ENCODE measurements around the gene SDR42E2. TPM values are rescaled to one million over a fixed set of nuclear protein-coding genes. Genes with fewer than 3 reads are reported as not detected.
"Not testable (repeated sequence)": the region's sequence is repeated elsewhere in the genome, so short reads cannot be mapped to it uniquely, and the experiment has no call there.

SDR42E2 gene
- total and polyA plus RNA-seq, 2 donors (not counting 3 experiments of a cell fraction or from before 2014, with no cell fraction given) = 0.03 to 0.13 TPM

DNA sequence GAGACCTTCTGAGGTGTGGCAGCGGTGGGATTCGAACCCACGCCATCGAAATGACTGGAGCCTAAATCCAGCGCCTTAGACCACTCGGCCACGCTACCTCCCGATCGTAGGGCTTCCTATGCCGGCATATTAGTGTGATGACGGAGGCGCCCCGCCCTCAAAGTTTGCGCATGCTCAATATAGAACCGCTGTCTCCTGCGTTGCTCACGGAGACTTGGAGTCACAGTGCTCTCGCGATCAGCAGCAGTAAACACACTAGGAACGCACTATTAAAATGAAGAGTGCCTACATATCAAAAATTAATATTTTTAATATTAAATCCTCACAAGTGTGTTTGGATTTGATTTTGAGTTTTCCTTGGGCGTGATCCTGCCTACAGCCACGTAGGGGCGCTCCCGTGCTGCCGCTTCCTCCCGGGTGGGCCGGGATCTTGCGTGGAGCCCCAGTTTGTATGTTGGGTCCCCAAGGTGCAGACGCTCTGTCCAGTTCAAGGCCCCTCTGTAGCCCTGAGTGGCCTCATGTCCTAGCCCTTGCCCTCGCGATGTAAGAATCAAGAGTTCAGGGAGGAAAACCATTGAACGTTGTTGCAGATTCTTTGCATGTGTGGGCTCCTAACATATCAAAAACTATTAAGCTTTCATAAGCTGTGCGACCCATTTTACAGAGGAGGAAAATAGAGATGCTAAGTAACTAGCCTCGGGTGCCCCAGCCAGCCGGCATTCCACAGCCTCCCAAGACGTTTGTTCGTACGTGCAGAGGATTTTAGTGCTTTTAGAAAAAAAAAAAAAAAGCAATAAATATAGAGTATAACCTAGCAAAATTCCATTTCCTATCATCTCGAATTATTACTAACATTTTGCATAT lies 33.6 kb downstream of the SDR42E2 start:
- peak; percentile 78 for FAIRE-seq
- Histone ChIP-seq H3K4me3 (replicated peaks in 1 of 3; ENCODE audit: insufficient read depth in 1 of 3, low read depth in 1 of 3, low read length in 3 of 3) (peak overlapping the region; percentile 19 to 59 (median 27)), H3K27me3 (ENCODE audit: control insufficient read depth in 2 of 2, insufficient read depth in 2 of 2, low read length in 2 of 2) (no peaks in the 10 kb centered on the region), H3K36me3 (ENCODE audit: control insufficient read depth in 2 of 2, extremely low read depth in 1 of 2, insufficient read depth in 2 of 2, low read length in 2 of 2) (no peaks in the 10 kb centered on the region), H3K4me2 (ENCODE audit: insufficient read depth, low read length) (peak overlapping the region; percentile 63), H3K9me1 (replicated peaks; ENCODE audit: control insufficient read depth, extremely low read depth, insufficient read depth, low read length) (no peaks in the 10 kb centered on the region), H3K9me3 (replicated peaks; ENCODE audit: control insufficient read depth, insufficient read depth, low read length) (no peaks in the 10 kb centered on the region), H2AFZ (ENCODE audit: low read depth, low read length) (peak overlapping the region; percentile 69), H3K79me2 (ENCODE audit: control insufficient read depth, insufficient read depth, low read length) (no peaks in the 10 kb centered on the region), H3K9ac (replicated peaks; ENCODE audit: extremely low read depth, insufficient read depth, low read length) (peak overlapping the region; percentile 33), H3K27ac (ENCODE audit: insufficient read depth, low read depth, low read length) (peak overlapping the region; percentile 18), H4K20me1 (replicated peaks; ENCODE audit: control insufficient read depth, extremely low read depth, insufficient read depth, low read length) (no peaks in the 10 kb centered on the region), H3K4me1 (ENCODE audit: control insufficient read depth, extremely low read depth, insufficient read depth, low read length) (peaks cover 28% of the 10 kb centered on the region)
- intact Hi-C loops (cut with micrococcal nuclease) = loop anchor here (1.0 kb wide), 2 partner anchors 10 to 101 kb away; partner anchors contain the start of genes EEF2K and POLR3E
- TF ChIP-seq, protein P1, sequence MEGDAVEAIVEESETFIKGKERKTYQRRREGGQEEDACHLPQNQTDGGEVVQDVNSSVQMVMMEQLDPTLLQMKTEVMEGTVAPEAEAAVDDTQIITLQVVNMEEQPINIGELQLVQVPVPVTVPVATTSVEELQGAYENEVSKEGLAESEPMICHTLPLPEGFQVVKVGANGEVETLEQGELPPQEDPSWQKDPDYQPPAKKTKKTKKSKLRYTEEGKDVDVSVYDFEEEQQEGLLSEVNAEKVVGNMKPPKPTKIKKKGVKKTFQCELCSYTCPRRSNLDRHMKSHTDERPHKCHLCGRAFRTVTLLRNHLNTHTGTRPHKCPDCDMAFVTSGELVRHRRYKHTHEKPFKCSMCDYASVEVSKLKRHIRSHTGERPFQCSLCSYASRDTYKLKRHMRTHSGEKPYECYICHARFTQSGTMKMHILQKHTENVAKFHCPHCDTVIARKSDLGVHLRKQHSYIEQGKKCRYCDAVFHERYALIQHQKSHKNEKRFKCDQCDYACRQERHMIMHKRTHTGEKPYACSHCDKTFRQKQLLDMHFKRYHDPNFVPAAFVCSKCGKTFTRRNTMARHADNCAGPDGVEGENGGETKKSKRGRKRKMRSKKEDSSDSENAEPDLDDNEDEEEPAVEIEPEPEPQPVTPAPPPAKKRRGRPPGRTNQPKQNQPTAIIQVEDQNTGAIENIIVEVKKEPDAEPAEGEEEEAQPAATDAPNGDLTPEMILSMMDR (IDR thresholded peaks at IDR 0.05; ENCODE audit: extremely low read depth in 1 of 2, insufficient read depth in 1 of 2, low read depth in 1 of 2, low read length in 2 of 2) = peak; percentile 74 to 82
- TF ChIP-seq FOS (IDR thresholded peaks at IDR 0.05; ENCODE audit: borderline replicate concordance, insufficient read depth, low read length) = peak; percentile 35
- TF ChIP-seq JUN (IDR thresholded peaks at IDR 0.05; ENCODE audit: borderline replicate concordance, insufficient read depth, insufficient read length, low read depth) = no peak
- peak; percentile 86 for TF ChIP-seq POLR2AphosphoS5 (IDR thresholded peaks at IDR 0.05; ENCODE audit: insufficient read depth, low read depth, low read length)
- peak; percentile 59 for TF ChIP-seq GATA2 (IDR thresholded peaks at IDR 0.05; ENCODE audit: insufficient read depth, insufficient read length, low read depth, low read length)
- TF ChIP-seq, protein P2, sequence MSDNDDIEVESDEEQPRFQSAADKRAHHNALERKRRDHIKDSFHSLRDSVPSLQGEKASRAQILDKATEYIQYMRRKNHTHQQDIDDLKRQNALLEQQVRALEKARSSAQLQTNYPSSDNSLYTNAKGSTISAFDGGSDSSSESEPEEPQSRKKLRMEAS (IDR thresholded peaks at IDR 0.05; ENCODE audit: insufficient read depth, insufficient read length) = no peak
- TF ChIP-seq POLR2A (IDR thresholded peaks at IDR 0.05; ENCODE audit: low read depth, low read length) = peak; percentile 84
- TF ChIP-seq EZH2 (IDR thresholded peaks at IDR 0.05; ENCODE audit: borderline replicate concordance, low read depth, low read length, severe bottlenecking) = no peak
- no peak for TF ChIP-seq MYC (IDR thresholded peaks at IDR 0.05; ENCODE audit: low read depth, low read length)
- POLR2A ChIA-PET = interaction anchor here (0.6 to 0.7 kb wide), 3 partner anchors 37 to 1295 kb away, joined by 3 to 4 read pairs (median 3); partner anchors contain the start of gene LYRM1
- peak; percentile 98 for DNase-seq (ENCODE audit: low read depth, low spot score)
- no TSS peak for BruUV-seq (replicated peaks)
- CTCF ChIA-PET = interaction anchor here (0.6 to 2.2 kb wide), 10 partner anchors 9 to 125 kb away, joined by 3 to 24 read pairs (median 3); partner anchors contain the start of gene EEF2K
- dilution Hi-C loops (cut with MboI; ENCODE audit: extremely low pct_ligation_motif_present, low sequenced_read_pairs) = no loop called here

DNA sequence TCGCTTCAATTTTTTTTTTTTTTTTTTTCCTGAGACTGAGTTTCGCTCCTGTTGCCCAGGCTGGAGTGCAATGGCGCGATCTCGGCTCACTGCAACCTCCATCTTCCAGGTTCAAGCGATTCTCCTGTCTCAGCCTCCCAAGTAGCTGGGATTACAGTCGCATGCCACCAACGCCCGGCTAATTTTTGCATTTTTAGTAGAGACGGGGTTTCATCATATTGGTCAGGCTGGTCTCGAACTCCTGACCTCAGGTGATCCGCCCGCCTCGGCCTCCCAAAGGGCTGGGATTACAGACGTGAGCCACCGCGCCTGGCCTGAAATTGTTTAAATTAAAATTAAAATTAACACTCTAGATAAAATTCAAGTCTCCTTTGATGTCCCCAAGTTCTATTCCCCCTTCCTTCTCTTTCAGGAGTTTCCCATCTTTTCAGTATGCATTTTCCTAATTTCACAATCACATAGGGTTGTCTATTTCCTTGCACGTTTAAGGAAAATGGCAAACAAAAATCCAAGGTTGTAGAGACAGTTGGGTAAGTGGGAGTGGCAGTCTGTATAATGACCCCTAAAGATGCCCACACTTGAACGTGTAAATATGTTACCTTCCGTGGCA lies 34.4 kb downstream of the SDR42E2 start:
- DNase-seq (ENCODE audit: low read depth, low spot score); H3K27ac ChIP-seq (ENCODE audit: insufficient read depth, low read depth, low read length); dilution Hi-C loops (cut with MboI; ENCODE audit: extremely low pct_ligation_motif_present, low sequenced_read_pairs); H3K36me3 ChIP-seq (ENCODE audit: control insufficient read depth in 2 of 2, extremely low read depth in 1 of 2, insufficient read depth in 2 of 2, low read length in 2 of 2); H3K9me1 ChIP-seq (replicated peaks; ENCODE audit: control insufficient read depth, extremely low read depth, insufficient read depth, low read length); BruUV-seq (replicated peaks); FAIRE-seq; H3K27me3 ChIP-seq (ENCODE audit: control insufficient read depth in 2 of 2, insufficient read depth in 2 of 2, low read length in 2 of 2); H4K20me1 ChIP-seq (replicated peaks; ENCODE audit: control insufficient read depth, extremely low read depth, insufficient read depth, low read length); H2AFZ ChIP-seq (ENCODE audit: low read depth, low read length); H3K9ac ChIP-seq (replicated peaks; ENCODE audit: extremely low read depth, insufficient read depth, low read length); H3K79me2 ChIP-seq (ENCODE audit: control insufficient read depth, insufficient read depth, low read length); H3K9me3 ChIP-seq (replicated peaks; ENCODE audit: control insufficient read depth, insufficient read depth, low read length): not testable (repeated sequence)
- intact Hi-C loops (cut with micrococcal nuclease) = loop anchor here (1.0 kb wide), 1 partner anchor 101 kb away; the partner anchor contains the start of gene POLR3E
- ChIA-PET POLR2A (interaction anchor here (0.6 to 0.7 kb wide), 2 partner anchors 36 to 90 kb away, joined by 3 to 4 read pairs; no protein-coding TSS in a partner anchor), CTCF (interaction anchor here (0.6 to 2.2 kb wide), 10 partner anchors 8 to 125 kb away, joined by 3 to 24 read pairs (median 4); partner anchors contain the start of gene EEF2K)
- Histone ChIP-seq H3K4me1 (ENCODE audit: control insufficient read depth, extremely low read depth, insufficient read depth, low read length) (peaks cover 23% of the 10 kb centered on the region), H3K4me2 (ENCODE audit: insufficient read depth, low read length) (peak overlapping the region; percentile 63), H3K4me3 (replicated peaks in 1 of 3; ENCODE audit: insufficient read depth in 1 of 3, low read depth in 1 of 3, low read length in 3 of 3) (peak overlapping the region in 1 of 3 experiments; percentile 59)
